Nephron progenitor cell (in vitro differentiated cells): Measurements from ENCODE around the gene TDRD7.

Experiments
- DNase-seq: peaks from one replicate; pipeline ENCODE4 v3.0.0; 2021
- H3K27ac Mint-ChIP-seq: 2 replicates; pipeline ENCODE4 v1.8.0; 2021; ENCODE audit warnings: mild to moderate bottlenecking, moderate library complexity, mixed read lengths
- H3K27me3 Mint-ChIP-seq: 2 replicates; pipeline ENCODE4 v1.8.0; 2021; ENCODE audit warnings: mild to moderate bottlenecking, low read depth, mixed read lengths; ENCODE audit not compliant: poor library complexity
- H3K36me3 Mint-ChIP-seq: 2 replicates; pipeline ENCODE4 v1.8.0; 2021; ENCODE audit warnings: low read depth, mixed read lengths
- H3K4me1 Mint-ChIP-seq: 2 replicates; pipeline ENCODE4 v1.8.0; 2021; ENCODE audit warnings: mixed read lengths
- H3K4me3 Mint-ChIP-seq: 2 replicates; pipeline ENCODE4 v1.8.0; 2021; ENCODE audit warnings: mild to moderate bottlenecking, moderate library complexity, mixed read lengths
- H3K9me3 Mint-ChIP-seq: 2 replicates; pipeline ENCODE4 v1.8.0; 2021; ENCODE audit warnings: mild to moderate bottlenecking, moderate library complexity, mixed read lengths
- TF ChIP-seq, protein P1 (sequence below): fragments of 200-600 bp; sonication (generic); IDR thresholded peaks from 2 replicates; pipeline ENCODE4 v1.5.0; 2021; ENCODE audit warnings: antibody characterized with exemption

TDRD7 gene

GRCh38 chr9:97411789-97412625 lies at the start of gene TDRD7:
TSS of gene TDRD7 (plus strand) at chr9:97412096. CDS start at chr9:97428466, 16,370 bp downstream.
- DNase-seq: peak; percentile 89
- TF ChIP-seq, protein P1, sequence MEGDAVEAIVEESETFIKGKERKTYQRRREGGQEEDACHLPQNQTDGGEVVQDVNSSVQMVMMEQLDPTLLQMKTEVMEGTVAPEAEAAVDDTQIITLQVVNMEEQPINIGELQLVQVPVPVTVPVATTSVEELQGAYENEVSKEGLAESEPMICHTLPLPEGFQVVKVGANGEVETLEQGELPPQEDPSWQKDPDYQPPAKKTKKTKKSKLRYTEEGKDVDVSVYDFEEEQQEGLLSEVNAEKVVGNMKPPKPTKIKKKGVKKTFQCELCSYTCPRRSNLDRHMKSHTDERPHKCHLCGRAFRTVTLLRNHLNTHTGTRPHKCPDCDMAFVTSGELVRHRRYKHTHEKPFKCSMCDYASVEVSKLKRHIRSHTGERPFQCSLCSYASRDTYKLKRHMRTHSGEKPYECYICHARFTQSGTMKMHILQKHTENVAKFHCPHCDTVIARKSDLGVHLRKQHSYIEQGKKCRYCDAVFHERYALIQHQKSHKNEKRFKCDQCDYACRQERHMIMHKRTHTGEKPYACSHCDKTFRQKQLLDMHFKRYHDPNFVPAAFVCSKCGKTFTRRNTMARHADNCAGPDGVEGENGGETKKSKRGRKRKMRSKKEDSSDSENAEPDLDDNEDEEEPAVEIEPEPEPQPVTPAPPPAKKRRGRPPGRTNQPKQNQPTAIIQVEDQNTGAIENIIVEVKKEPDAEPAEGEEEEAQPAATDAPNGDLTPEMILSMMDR: peak; percentile 97
- Mint-ChIP-seq H3K27ac (no peak within 1 kb of the TSS), H3K36me3 (no peaks in the 10 kb centered on the region), H3K9me3 (peaks cover 18% of the 10 kb centered on the region), H3K27me3 (peaks cover 77% of the 10 kb centered on the region), H3K4me1 (peaks cover 5% of the 10 kb centered on the region), H3K4me3 (peak within 1 kb of the TSS; percentile 91)

GRCh38 chr9:97362777-97363545 lies 48.9 kb upstream of the TDRD7 start:
- no peak overlapping the region for H3K4me3 Mint-ChIP-seq
- H3K36me3 Mint-ChIP-seq: peaks cover 49% of the 10 kb centered on the region
- DNase-seq: no peak
- H3K9me3 Mint-ChIP-seq: no peaks in the 10 kb centered on the region
- TF ChIP-seq, protein P1: no peak
- no peak overlapping the region for H3K27ac Mint-ChIP-seq
- peaks cover 10% of the 10 kb centered on the region for H3K4me1 Mint-ChIP-seq
- H3K27me3 Mint-ChIP-seq: peaks cover 4% of the 10 kb centered on the region

DNA sequence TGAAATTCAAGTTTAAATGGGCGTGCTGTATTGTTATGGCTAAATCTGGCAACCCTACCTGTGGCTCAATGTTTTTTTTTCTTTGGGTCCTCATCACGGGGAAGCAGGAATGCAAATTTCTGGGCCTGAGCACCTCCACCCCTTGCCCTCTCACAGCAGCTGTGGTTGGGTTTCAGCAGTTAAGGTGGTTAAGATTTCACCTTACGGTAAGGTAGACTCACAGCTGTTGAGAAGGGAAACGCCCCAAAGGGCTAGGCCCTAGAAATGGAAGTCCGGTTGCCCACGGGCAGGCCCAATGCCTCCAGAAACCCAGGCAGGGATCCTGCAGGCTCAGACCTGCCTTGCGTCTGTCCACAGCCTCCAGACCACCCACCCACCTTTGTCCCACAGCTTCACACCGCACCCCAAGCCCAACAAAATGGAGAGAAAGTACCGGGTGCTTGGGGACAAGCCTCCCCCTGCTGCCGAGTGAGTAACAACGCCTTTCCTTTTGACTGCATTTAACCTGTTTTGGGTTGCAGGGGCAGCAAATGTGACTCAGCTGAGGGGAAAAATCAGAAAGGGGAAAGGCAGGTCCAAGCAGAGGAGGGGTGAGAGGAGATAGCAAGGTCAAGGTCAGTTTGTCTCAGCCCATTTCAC lies 48.1 kb upstream of the TDRD7 start:
- peaks cover 4% of the 10 kb centered on the region for H3K27me3 Mint-ChIP-seq
- H3K4me3 Mint-ChIP-seq: no peak overlapping the region
- DNase-seq: no peak
- TF ChIP-seq, protein P1: no peak
- peaks cover 4% of the 10 kb centered on the region for H3K4me1 Mint-ChIP-seq
- H3K27ac Mint-ChIP-seq: no peak overlapping the region
- peaks cover 8% of the 10 kb centered on the region for H3K9me3 Mint-ChIP-seq
- peaks cover 57% of the 10 kb centered on the region for H3K36me3 Mint-ChIP-seq

DNA sequence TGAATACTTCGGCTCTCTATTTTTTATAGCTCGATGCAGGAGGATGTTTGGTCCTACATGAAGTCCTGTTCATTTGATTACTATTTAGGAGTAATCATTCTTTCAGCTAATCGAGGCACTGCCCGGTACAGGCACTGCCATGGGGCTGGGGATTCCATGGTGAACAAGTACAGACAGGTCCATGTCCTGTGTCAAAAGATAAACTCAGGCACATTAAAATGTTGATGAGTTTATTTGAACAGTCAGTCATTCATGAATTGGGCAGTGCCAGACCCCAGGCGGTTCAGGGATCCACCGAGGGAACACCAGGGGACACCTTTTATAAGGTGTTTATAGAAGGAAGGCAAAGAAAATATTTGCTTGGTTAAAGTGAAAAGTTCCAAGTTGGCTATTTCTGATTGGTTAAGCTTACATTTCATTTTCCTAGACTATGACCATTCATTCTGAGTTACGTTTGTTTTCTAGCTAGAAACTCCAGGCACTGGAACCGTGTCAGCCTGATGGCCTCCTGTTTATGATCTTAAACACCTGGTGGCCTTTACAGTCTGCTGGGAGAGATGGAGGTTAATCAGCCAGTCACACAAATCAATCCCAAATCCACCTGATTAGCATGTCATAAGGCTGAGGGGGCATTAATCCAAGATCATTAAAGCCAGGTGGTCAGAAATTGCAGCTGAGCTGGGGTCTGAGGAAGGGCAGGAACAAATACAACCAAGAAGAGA lies 47.0 kb upstream of the TDRD7 start:
- peaks cover 19% of the 10 kb centered on the region for H3K9me3 Mint-ChIP-seq
- no peak overlapping the region for H3K27ac Mint-ChIP-seq
- TF ChIP-seq, protein P1: no peak
- DNase-seq: no peak
- H3K4me1 Mint-ChIP-seq: no peaks in the 10 kb centered on the region
- peaks cover 69% of the 10 kb centered on the region for H3K36me3 Mint-ChIP-seq
- H3K4me3 Mint-ChIP-seq: no peak overlapping the region
- peaks cover 4% of the 10 kb centered on the region for H3K27me3 Mint-ChIP-seq

DNA sequence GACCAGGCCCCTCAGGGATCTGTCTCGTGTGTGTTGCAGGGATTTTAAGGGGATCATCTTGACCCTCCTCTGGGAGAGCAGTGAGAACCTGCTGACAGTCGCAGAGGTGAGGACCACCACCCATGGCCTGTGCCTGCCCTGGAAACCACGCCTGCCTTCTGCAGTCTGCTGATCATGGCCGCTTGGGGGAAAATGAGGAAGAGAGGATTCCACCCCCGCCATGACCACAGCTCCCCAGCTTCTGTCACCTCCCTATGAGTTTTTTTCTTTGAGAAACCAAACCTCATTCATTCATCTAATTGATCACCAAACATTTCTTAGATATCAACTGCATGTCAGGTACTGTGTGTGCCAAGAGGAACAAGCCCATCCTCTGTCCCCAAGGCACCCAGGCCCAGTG lies 46.3 kb upstream of the TDRD7 start:
- H3K4me3 Mint-ChIP-seq: no peak overlapping the region
- TF ChIP-seq, protein P1: no peak
- H3K36me3 Mint-ChIP-seq: peaks cover 71% of the 10 kb centered on the region
- H3K27me3 Mint-ChIP-seq: peaks cover 4% of the 10 kb centered on the region
- H3K9me3 Mint-ChIP-seq: peaks cover 26% of the 10 kb centered on the region
- no peak overlapping the region for H3K27ac Mint-ChIP-seq
- no peak for DNase-seq
- no peaks in the 10 kb centered on the region for H3K4me1 Mint-ChIP-seq
